Endothelial cell of umbilical vein (primary cell): ENCODE data around the gene SPG21. TPM values are rescaled to one million over a fixed set of nuclear protein-coding genes. Genes with fewer than 3 reads are reported as not detected.

Experiments used
- BruUV-seq: library from RNA; stranded (reverse); fragments of 400-500 nt; replicated peaks from 2 replicates; lab custom pipeline; 2021; lab: Mats Ljungman, UMichigan
- CTCF ChIA-PET: fragments of 300-600, 350-600 bp; sonication (Branson Sonifier 250); formaldehyde crosslinking; loops from one replicate; lab custom pipeline; 2021; ENCODE audit warnings: antibody characterized with exemption, inconsistent platforms; lab: Charles Lee
- POLR2A ChIA-PET: fragments of 300-600, 350-600 bp; sonication (Branson Sonifier 250); formaldehyde crosslinking; loops from one replicate; lab custom pipeline; 2021; ENCODE audit warnings: antibody characterized with exemption, inconsistent platforms; lab: Charles Lee
- DNase-seq: peaks from one replicate; pipeline ENCODE4 v3.0.0-alpha.2; 2011; ENCODE audit warnings: low read depth, low spot score
- FAIRE-seq: peaks from 2 replicates; lab custom pipeline; 2011; peaks lifted over from hg19 to GRCh38; lab: Jason Lieb, UNC
- H2AFZ ChIP-seq: 2 replicates; pipeline ENCODE4 v1.6.0; 2012; ENCODE audit warnings: low read depth, low read length, control low read depth, inconsistent platforms
- H3K27ac ChIP-seq: 2 replicates; pipeline ENCODE4 v1.5.1; 2011; ENCODE audit warnings: low read depth, mild to moderate bottlenecking, control low read depth, low read length, moderate library complexity; ENCODE audit not compliant: insufficient read depth
- H3K27me3 ChIP-seq, 2 experiments: 2 replicates each; pipeline versions ENCODE4 v1.6.0 to v1.6.1; 2011; ENCODE audit warnings: low read length in 2 of 2, mixed read lengths in 1 of 2; ENCODE audit not compliant: control insufficient read depth in 2 of 2, insufficient read depth in 2 of 2
- H3K36me3 ChIP-seq, 2 experiments: 2 replicates in 1 of 2; 3 replicates in 1 of 2; pipeline ENCODE4 v1.5.1; 2011; ENCODE audit warnings: low read length in 2 of 2, mild to moderate bottlenecking in 1 of 2, moderate library complexity in 1 of 2; ENCODE audit not compliant: control insufficient read depth in 2 of 2, insufficient read depth in 2 of 2; ENCODE audit errors: extremely low read depth in 1 of 2
- H3K4me1 ChIP-seq: 3 replicates; pipeline ENCODE4 v1.5.1; 2011; ENCODE audit warnings: mild to moderate bottlenecking, low read length; ENCODE audit not compliant: control insufficient read depth, insufficient read depth; ENCODE audit errors: extremely low read depth
- H3K4me2 ChIP-seq: 2 replicates; pipeline ENCODE4 v1.6.1; 2011; ENCODE audit warnings: low read length, control low read depth, mixed read lengths; ENCODE audit not compliant: insufficient read depth
- H3K4me3 ChIP-seq, 3 experiments: fragments of 200-600 bp in 1 of 3; sonication (generic), shearing (Covaris generic) in 1 of 3; replicated peaks in 1 of 3; 2 replicates each; pipeline ENCODE4 v1.5.1; 2011 to 2016; ENCODE audit warnings: control low read depth in 3 of 3, low read length in 3 of 3, mild to moderate bottlenecking in 2 of 3, inconsistent platforms in 1 of 3, low read depth in 1 of 3, moderate library complexity in 1 of 3; ENCODE audit not compliant: insufficient read depth in 1 of 3
- H3K79me2 ChIP-seq: 2 replicates; pipeline ENCODE4 v1.6.0; 2012; ENCODE audit warnings: low read length, inconsistent platforms; ENCODE audit not compliant: control insufficient read depth, insufficient read depth
- H3K9ac ChIP-seq: replicated peaks from 2 replicates; pipeline ENCODE3; 2011; ENCODE audit warnings: low read length, control low read depth; ENCODE audit not compliant: insufficient read depth; ENCODE audit errors: extremely low read depth
- H3K9me1 ChIP-seq: replicated peaks from 3 replicates; pipeline ENCODE4 v1.6.0; 2011; ENCODE audit warnings: mild to moderate bottlenecking, low read length; ENCODE audit not compliant: control insufficient read depth, insufficient read depth; ENCODE audit errors: extremely low read depth
- H3K9me3 ChIP-seq: replicated peaks from 2 replicates; pipeline ENCODE4 v1.5.1; 2012; ENCODE audit warnings: low read length, inconsistent platforms; ENCODE audit not compliant: control insufficient read depth, insufficient read depth
- H4K20me1 ChIP-seq: replicated peaks from 2 replicates; pipeline ENCODE3; 2011; ENCODE audit warnings: mild to moderate bottlenecking, low read length; ENCODE audit not compliant: control insufficient read depth, insufficient read depth; ENCODE audit errors: extremely low read depth
- CTCF ChIP-seq, 2 donors: IDR thresholded peaks; 1 replicate in 1 of 2; 2 replicates in 1 of 2; pipeline ENCODE4 v1.5.1; 2011; ENCODE audit warnings: low read length in 2 of 2, mild to moderate bottlenecking in 2 of 2, moderate library complexity in 2 of 2, control low read depth in 1 of 2, inconsistent platforms in 1 of 2, low read depth in 1 of 2; ENCODE audit not compliant: insufficient read depth in 1 of 2; ENCODE audit errors: extremely low read depth in 1 of 2
- EZH2 ChIP-seq: IDR thresholded peaks from 2 replicates; pipeline ENCODE4 v1.6.1; 2012; ENCODE audit warnings: borderline replicate concordance, low read depth, mild to moderate bottlenecking, moderate library complexity, low read length, inconsistent platforms; ENCODE audit not compliant: severe bottlenecking
- GATA2 ChIP-seq: IDR thresholded peaks from 2 replicates; pipeline ENCODE4 v1.7.0; 2011; ENCODE audit warnings: low read depth, mild to moderate bottlenecking, moderate library complexity, mixed read lengths, low read length; ENCODE audit not compliant: insufficient read length, insufficient read depth
- JUN ChIP-seq: IDR thresholded peaks from 2 replicates; pipeline ENCODE4 v1.6.1; 2011; ENCODE audit warnings: borderline replicate concordance, low read depth; ENCODE audit not compliant: insufficient read length, insufficient read depth
- MAX ChIP-seq: IDR thresholded peaks from 2 replicates; pipeline ENCODE4 v1.6.1; 2011; ENCODE audit not compliant: insufficient read depth, insufficient read length
- dilution Hi-C: fragments of 300-500 bp; cut with MboI; formaldehyde crosslinking; loops from one replicate; pipeline ENCODE4 v1.15.0; 2019; ENCODE audit warnings: low sequenced_read_pairs; ENCODE audit not compliant: extremely low pct_ligation_motif_present
- intact Hi-C: fragments of 100-400 bp; cut with micrococcal nuclease; formaldehyde crosslinking; loops from one replicate; pipeline ENCODE4 v1.10.0; 2022
- polyA plus RNA-seq, 4 experiments: library from polyadenylated mRNA; depleted of rRNA in 3 of 4; stranded (reverse) in 3 of 4; unstranded in 1 of 4; fragments of >200 nt; gene quantifications; 2 replicates each; pipeline versions ENCODE4 v1.2.1 to v1.2.3, GENCODE V29; 2011 to 2012; ENCODE audit warnings: missing spikeins in 1 of 4
- total RNA-seq: library from RNA; stranded (reverse); gene quantifications from 2 replicates; pipeline ENCODE4 v1.2.3, GENCODE V29; 2021

The SPG21 gene
- total and polyA plus RNA-seq, 2 donors (not counting 3 experiments of a cell fraction or from before 2014, with no cell fraction given) = 70.2 to 82.5 TPM

GRCh38 chr15:64916365-64916764 lies 73.3 kb downstream of the SPG21 start:
- Histone ChIP-seq H3K79me2 (no peaks in the 10 kb centered on the region), H3K9ac (no peak overlapping the region), H3K27ac (no peak overlapping the region), H3K4me1 (peaks cover 4% of the 10 kb centered on the region), H4K20me1 (no peaks in the 10 kb centered on the region), H3K4me3 (no peak overlapping the region), H3K9me1 (no peaks in the 10 kb centered on the region), H3K9me3 (no peaks in the 10 kb centered on the region), H2AFZ (no peak overlapping the region), H3K36me3 (no peaks in the 10 kb centered on the region), H3K27me3 (no peaks in the 10 kb centered on the region), H3K4me2 (no peak overlapping the region)
- dilution Hi-C loops = no loop called here
- DNase-seq (no peak), FAIRE-seq (no peak)
- intact Hi-C loops = no loop called here
- BruUV-seq = no TSS peak
- ChIA-PET POLR2A (no interaction called here), CTCF (interaction anchor here (1.3 to 2.2 kb wide), 2 partner anchors 11 to 17 kb away, joined by 4 to 12 read pairs; no protein-coding TSS in a partner anchor)
- TF ChIP-seq MAX (no peak), JUN (no peak), CTCF (IDR thresholded peaks at IDR 0.05; ENCODE audit: extremely low read depth in 1 of 2, insufficient read depth in 1 of 2, low read depth in 1 of 2, low read length in 2 of 2) (no peak), GATA2 (no peak), EZH2 (no peak)
